ENCODE data around the gene GYG2. TPM values are rescaled to one million over a fixed set of nuclear protein-coding genes. Genes with fewer than 3 reads are reported as not detected.
A peak's percentile ranks its signal among the peaks of the same experiment; 100 is the strongest.

GYG2 gene
- total RNA-seq, 1 donor from 2014 or later = 1.3 TPM

GRCh38 chrX:2928583-2929434 lies 100.1 kb downstream of the GYG2 start, which contains the start of gene ARSD:
ARSD (minus strand) TSS chrX:2929339; CDS start chrX:2929275, 64 bp downstream.
- no peaks in the 10 kb centered on the region for H3K27me3 ChIP-seq (ENCODE audit: low read depth)
- DNase-seq (peak; percentile 96), ATAC-seq (peak; percentile 97)
- H3K27ac ChIP-seq = peak within 1 kb of the TSS; percentile 94
- intact Hi-C loops (cut with DNase I) = no loop called here
- H3K9me3 ChIP-seq = no peaks in the 10 kb centered on the region
- H3K4me3 ChIP-seq = peak within 1 kb of the TSS; percentile 55
- no peaks in the 10 kb centered on the region for H3K36me3 ChIP-seq
- TF ChIP-seq, protein P1, sequence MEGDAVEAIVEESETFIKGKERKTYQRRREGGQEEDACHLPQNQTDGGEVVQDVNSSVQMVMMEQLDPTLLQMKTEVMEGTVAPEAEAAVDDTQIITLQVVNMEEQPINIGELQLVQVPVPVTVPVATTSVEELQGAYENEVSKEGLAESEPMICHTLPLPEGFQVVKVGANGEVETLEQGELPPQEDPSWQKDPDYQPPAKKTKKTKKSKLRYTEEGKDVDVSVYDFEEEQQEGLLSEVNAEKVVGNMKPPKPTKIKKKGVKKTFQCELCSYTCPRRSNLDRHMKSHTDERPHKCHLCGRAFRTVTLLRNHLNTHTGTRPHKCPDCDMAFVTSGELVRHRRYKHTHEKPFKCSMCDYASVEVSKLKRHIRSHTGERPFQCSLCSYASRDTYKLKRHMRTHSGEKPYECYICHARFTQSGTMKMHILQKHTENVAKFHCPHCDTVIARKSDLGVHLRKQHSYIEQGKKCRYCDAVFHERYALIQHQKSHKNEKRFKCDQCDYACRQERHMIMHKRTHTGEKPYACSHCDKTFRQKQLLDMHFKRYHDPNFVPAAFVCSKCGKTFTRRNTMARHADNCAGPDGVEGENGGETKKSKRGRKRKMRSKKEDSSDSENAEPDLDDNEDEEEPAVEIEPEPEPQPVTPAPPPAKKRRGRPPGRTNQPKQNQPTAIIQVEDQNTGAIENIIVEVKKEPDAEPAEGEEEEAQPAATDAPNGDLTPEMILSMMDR (IDR thresholded peaks at IDR 0.05) = no peak
- H3K4me1 ChIP-seq = no peaks in the 10 kb centered on the region

DNA sequence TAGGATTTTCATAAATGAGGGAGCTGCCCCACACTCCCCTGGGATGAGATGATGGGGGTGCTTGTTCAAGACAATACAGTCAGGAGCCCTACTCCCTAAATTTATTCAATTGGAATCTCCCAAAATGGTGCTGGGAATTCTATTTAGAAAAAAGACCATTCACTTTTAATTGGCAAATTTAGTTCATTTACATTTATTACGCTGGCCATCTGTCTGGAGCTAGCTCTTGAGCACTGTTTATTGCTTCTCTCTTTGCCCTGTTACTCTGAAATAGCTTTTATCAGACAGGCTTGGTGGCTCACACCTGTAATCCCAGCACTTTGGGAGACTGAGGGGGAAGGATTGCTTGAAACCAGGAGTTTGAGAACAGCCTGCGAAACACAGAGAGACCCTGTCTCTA lies 102.4 kb downstream of the GYG2 start:
- DNase-seq = no peak
- H3K27me3 ChIP-seq (ENCODE audit: low read depth) = no peaks in the 10 kb centered on the region
- H3K36me3 ChIP-seq = no peaks in the 10 kb centered on the region
- no peak overlapping the region for H3K4me3 ChIP-seq
- no peak overlapping the region for H3K27ac ChIP-seq
- H3K4me1 ChIP-seq = no peaks in the 10 kb centered on the region
- H3K9me3 ChIP-seq = no peaks in the 10 kb centered on the region
- ATAC-seq = no peak
- intact Hi-C loops (cut with DNase I) = no loop called here
- TF ChIP-seq, protein P1 (IDR thresholded peaks at IDR 0.05) = no peak

GRCh38 chrX:2931612-2932011 lies 102.9 kb downstream of the GYG2 start:
- TF ChIP-seq, protein P1 (IDR thresholded peaks at IDR 0.05) = no peak
- intact Hi-C loops (cut with DNase I) = no loop called here

More at GRCh38 chrX:2931612-2932011, 102.9 kb downstream of the GYG2 start:
- Histone ChIP-seq H3K4me3 (no peak overlapping the region), H3K27me3 (ENCODE audit: low read depth) (no peaks in the 10 kb centered on the region), H3K36me3 (no peaks in the 10 kb centered on the region), H3K4me1 (no peaks in the 10 kb centered on the region), H3K9me3 (no peaks in the 10 kb centered on the region), H3K27ac (no peak overlapping the region)
- no peak for DNase-seq
- no peak for ATAC-seq

Other genes starting within 250 kb of the GYG2 start
- 249 TPM for gene CD99, start 137.6 kb upstream of the GYG2 start, total RNA-seq
- gene XG, start 76.9 kb upstream of the GYG2 start, total RNA-seq = 0.41 TPM
- gene ARSD, start 100.4 kb downstream of the GYG2 start, total RNA-seq = 30.7 TPM
- gene ARSH, start 177.6 kb downstream of the GYG2 start, total RNA-seq = not detected
- gene ARSF, start 212.5 kb downstream of the GYG2 start, total RNA-seq = 0.24 TPM

Measured in lower lobe of right lung (tissue), 2 donors.